GM10248 (cell line): Measurements from ENCODE around the gene TEX51.

ENCODE experiments used
- CTCF ChIA-PET: fragments of 300-600 bp; sonication (Branson Sonifier 250); formaldehyde crosslinking; extraction: SDS; loops from one replicate; lab custom pipeline; 2021; ENCODE audit warnings: antibody characterized with exemption; lab: Yijun Ruan, JAX
- POLR2A ChIA-PET: fragments of 350-650 bp; sonication (Branson Sonifier 250); formaldehyde crosslinking; extraction: SDS; loops from one replicate; lab custom pipeline; 2020; ENCODE audit warnings: antibody characterized with exemption; lab: Yijun Ruan, JAX
- DNase-seq: peaks from one replicate; pipeline ENCODE4 v3.0.0; 2012; ENCODE audit errors: extremely low spot score
- CTCF ChIP-seq: IDR thresholded peaks from 2 replicates; pipeline ENCODE4 v1.5.1; 2012; ENCODE audit warnings: mild to moderate bottlenecking, low read depth; ENCODE audit errors: extremely low read depth, missing control alignments, control extremely low read depth

The TEX51 gene

DNA sequence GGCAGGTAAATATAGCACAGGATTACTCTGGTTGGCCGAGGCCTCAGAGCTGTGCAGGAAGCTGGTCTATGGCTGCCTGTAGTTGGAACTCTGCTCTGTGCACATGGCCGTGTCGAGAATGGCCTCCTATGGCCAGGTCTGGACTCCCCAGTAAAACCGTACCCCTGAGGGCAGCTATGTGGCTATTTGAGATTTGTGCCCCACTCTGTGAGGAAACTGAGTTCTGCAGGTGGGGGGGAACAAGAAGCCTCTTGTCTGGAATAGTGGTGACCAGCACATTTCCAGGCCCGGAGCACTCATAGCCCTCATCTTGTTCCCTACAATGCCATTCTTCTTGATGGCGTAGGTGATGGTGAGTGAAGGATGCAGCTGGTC, 15.0 kb upstream of the TEX51 start:
- TF ChIP-seq CTCF: no peak
- no peak for DNase-seq
- ChIA-PET CTCF (no interaction called here), POLR2A (no interaction called here)

DNA sequence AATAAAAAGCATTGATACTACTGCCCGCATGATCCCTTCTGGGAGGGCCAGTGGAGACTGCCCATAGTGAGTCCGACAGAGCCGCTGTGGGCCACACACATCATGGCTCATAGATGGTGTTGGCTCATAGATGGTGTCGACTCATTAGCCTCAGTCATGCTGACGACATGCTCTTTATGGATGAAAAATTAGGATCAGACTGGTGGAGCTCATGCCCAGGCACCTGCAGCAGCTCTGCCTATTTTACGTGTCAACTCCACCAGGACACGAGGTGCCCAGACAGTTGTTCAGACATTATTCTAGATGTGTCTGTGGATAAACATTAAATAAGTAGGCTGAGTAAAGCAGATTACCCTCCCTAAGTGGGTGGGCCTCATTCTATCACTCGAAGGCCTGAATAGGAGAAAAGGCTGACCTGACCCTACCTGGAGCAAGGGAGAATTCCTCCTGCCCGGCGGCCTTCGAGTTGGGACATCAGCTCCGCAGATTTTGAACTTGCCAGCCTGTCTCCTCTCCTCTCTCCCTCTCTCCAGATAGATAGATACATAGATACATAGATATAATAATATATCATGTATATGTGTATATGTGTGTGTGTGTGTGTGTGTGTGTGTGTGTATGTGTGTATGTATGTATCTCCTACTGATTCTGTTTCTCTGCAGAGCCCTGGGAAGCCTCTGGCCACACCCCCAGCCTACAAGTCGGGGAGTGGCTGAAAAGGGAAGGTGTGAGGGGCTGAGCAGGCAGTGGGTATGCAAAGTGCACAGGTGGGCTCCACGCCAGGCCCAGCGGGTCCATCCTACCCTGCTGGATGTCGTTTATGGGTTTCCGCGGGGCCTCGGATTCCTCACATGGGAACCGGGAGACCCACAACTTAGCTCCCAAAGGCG, 13.6 kb upstream of the TEX51 start:
- ChIA-PET POLR2A (no interaction called here), CTCF (interaction anchor here (1.1 to 2.5 kb wide), 2 partner anchors 11 to 26 kb away, joined by 3 to 16 read pairs; no protein-coding TSS in a partner anchor)
- no peak for DNase-seq
- no peak for TF ChIP-seq CTCF

DNA sequence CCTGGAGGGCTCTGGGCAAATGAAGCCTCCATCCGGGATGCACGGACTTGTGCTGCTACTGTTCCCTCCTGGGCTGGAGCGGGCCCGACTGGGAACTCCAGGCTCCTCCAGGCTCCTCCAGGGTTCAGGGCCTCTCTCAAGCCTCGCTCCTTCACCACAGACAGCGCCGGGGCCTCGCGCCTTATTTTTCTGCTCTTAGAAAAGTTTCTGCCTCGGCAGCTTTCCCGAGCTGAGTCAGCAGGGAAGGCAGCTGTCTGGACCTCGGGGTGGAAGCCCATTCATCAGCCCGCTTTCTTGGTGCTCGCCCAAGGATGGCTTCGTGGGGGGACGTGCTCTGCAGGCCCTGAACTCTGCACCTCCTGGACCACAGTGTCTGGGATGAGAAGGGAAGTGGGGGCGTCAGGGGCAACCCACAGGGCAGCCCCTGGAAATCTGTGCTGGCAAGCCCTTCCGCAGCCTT, 12.9 kb upstream of the TEX51 start:
- TF ChIP-seq CTCF: no peak
- ChIA-PET CTCF (interaction anchor here (1.0 to 2.5 kb wide), 8 partner anchors 9 to 86 kb away, joined by 3 to 16 read pairs (median 4); no protein-coding TSS in a partner anchor), POLR2A (no interaction called here)
- no peak for DNase-seq

DNA sequence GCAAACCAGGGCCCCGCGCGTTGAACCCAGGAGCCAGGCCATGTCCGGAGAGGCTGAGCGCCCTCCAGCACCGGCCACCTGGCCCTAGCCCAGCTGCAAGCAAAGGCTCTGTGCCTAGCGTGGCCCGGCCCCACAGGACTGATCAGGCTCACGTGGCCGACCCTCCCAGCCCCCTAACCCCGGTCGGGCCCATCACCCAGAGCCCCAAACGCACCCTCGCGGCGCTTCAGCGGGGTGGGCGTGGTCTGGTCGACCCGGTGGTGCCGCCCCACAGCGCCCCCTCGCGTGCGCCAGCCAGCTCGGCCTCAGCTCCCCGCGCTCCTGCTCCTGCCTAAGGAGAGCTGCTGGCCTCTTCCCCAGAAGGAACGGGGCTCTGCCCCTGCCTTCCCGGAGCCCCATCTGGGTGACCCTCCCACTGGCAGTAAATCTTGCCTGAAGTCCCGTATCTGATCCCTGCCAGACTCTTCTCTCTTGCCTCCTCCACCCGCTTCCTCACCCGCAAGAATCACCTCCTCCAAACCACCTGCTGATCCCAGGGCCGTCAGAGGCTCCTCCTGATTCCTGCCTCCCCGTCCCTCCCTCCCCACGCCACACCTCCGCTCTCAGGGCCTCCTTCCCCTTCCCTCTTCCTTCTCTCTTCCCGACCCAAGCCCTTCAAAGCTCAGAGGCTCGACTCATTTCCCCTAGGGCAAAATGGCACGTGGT, 12.3 kb upstream of the TEX51 start:
- CTCF ChIA-PET: interaction anchor here (0.6 to 2.5 kb wide), 14 partner anchors 9 to 642 kb away, joined by 3 to 16 read pairs (median 3); no protein-coding TSS in a partner anchor
- peak; percentile 85 for DNase-seq
- peak; percentile 65 for TF ChIP-seq CTCF
- POLR2A ChIA-PET: no interaction called here

DNA sequence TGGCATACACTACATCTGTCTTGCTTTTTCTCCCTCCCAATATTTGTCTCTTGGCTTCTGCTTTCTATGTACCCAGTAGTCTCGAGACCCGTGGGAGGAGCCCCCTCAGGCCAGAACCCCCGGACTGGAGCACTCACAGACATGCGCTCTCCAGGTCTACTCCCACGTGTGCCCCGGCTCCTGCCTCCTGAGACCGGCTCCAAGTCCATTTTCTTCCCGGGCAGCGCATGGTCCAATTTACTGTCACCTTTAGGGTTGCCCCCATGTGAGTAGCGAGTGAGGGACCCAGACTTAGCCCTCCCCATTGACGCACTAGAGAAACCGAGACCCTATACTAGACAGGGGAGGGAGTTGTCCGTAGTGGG, 11.8 kb upstream of the TEX51 start:
- no peak for DNase-seq
- TF ChIP-seq CTCF: no peak
- ChIA-PET CTCF (interaction anchor here (0.6 to 2.5 kb wide), 13 partner anchors 10 to 642 kb away, joined by 3 to 16 read pairs (median 3); no protein-coding TSS in a partner anchor), POLR2A (no interaction called here)

- CTCF ChIA-PET: interaction anchor here (0.6 to 2.3 kb wide), 5 partner anchors 18 to 531 kb away, joined by 3 to 6 read pairs (median 3); no protein-coding TSS in a partner anchor
- TF ChIP-seq CTCF: no peak
- no peak for DNase-seq
- POLR2A ChIA-PET: no interaction called here
Observed at GRCh38 chr2:126887506-126887905, 11.2 kb upstream of the TEX51 start.
